Erythroblast (primary cell): ENCODE data around the gene KCND3.
"Not testable (repeated sequence)": the region's sequence is repeated elsewhere in the genome, so short reads cannot be mapped to it uniquely, and the experiment has no call there.

Experiments
- DNase-seq, 2 experiments: peaks; one replicate each; lab custom pipeline; 2025; lab: John Stamatoyannopoulos, UW
- GATA1 ChIP-seq: IDR thresholded peaks from 2 replicates; pipeline ENCODE4 v1.6.1; 2011; ENCODE audit warnings: low read depth, mild to moderate bottlenecking, control low read depth, low read length, moderate library complexity
- POLR2A ChIP-seq: IDR thresholded peaks from 2 replicates; pipeline ENCODE4 v1.6.1; 2011; ENCODE audit warnings: mild to moderate bottlenecking, low read length

The KCND3 gene

DNA sequence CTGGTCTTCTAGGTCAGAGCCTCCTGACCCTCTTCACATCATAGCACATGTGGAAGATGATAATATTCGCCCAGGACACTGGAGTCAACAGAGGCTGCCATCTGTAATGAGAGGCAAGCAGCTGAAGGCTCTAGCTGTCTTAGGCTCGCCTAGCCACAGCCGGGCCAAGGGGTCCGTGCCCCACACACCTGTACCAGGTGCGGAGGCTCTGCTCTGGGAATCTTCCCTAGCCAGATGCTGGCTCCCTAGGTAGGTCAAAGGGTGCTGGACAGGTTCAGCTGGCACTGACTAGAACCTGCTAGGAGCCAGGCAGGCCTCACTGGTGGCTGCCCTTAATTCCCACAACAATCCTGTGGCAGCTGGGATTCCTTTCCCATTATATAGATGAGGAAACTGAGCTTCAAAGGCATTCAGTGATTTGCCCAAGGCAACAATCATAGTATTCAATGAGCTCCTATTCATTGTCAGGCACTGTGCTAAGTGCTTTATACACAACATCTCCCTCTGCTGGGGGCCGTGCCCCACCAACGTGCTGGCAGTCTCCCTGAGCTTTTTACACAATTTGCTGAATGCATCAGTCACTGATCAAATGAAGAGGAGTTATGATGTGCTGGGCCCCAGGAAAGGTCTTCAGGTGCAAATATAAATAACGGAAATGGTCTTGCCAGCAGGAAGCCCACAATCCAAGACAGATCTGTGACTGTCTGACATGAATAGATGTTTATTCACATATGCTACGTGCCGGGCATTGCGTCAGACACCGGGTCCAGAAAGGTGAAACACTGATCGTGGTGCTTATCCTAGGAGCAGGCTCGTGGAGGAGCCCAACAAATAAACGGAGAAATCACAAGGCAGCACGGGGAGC, 175.8 kb downstream of the KCND3 start:
- TF ChIP-seq GATA1 (no peak), POLR2A (no peak)
- peak; percentile 18 to 23 for DNase-seq

DNA sequence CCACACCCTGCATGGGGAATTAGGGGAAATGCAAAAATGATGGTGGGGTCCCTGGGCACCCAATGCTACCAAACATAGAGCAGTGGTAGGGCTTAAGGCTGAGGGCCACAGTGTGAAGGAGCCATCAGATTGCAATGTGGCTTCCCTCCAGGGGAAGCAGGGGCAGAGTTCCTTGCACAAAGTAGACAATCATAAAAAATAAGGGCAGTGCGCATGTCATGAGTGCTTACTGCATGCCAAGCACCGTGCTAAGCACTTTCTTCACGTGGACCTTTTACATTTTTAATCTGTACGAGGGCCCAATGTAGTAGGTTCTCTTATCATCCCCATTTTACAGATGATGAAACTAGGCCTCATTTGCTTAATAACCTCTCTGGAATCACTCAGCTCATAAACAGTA, 177.2 kb downstream of the KCND3 start:
- TF ChIP-seq POLR2A, result no peak
- TF ChIP-seq GATA1, result no peak
- DNase-seq, result no peak

DNA sequence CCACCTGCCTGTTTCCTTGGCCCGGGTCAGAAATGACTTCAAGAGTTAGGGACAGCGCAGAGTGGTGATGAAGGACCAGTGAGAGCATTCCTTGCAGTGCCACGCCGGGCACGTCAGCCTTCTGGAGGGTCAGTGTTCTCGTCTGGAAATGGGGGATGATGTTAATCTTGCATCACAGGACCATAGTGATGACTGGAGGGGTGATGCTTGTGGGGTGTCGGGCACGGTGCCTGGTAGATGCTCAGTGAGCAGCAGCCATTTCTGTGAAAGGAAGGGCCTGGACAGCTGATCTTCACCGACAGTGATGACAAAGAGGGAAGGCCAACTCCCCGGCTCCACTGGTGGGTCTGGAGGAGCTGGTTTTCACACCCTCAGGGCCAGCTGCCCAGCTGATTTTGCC, 177.6 kb downstream of the KCND3 start:
- no peak for DNase-seq
- no peak for TF ChIP-seq POLR2A
- TF ChIP-seq GATA1, result no peak

DNA sequence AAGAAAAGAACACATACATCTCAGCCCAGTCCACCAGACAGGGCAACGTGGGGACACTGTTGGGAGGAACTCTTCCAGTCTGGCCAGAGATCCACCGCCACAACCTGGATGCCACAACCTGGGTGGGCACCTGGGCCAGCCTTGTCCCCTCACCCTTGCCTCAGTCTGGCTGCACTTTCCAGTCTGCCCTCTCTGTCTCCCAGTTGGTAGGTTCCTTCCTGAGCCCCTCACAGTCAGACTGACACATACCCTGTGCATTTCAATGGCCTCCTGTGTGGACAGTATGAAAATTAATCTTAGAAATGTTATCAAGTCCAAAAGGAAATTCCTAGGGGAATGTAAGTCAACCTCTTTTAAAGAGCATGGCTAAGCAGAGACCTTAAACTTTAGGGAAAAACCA, 184.2 kb downstream of the KCND3 start:
- TF ChIP-seq POLR2A, result no peak
- DNase-seq, result no peak

DNA sequence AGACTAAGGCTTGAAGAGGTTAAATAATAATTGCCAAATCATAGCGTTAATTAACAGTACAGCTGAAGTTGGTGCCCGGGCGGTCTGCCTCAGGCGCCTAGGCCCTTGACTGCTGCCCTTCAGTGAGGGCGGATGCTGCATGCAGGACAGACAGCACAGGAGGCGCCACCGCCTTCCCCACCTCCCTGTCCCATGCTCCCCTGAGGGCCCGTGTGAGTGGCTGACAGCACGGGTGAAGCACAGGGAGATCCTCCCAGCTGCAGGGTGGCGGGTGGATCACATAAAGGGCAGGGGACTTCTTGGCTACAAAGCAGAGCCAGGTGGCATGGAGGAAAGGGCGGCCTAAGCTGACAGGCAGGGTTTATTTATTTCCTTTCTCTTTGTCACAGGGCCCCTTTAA, 184.7 kb downstream of the KCND3 start:
- TF ChIP-seq POLR2A (no peak), GATA1 (no peak)

DNA sequence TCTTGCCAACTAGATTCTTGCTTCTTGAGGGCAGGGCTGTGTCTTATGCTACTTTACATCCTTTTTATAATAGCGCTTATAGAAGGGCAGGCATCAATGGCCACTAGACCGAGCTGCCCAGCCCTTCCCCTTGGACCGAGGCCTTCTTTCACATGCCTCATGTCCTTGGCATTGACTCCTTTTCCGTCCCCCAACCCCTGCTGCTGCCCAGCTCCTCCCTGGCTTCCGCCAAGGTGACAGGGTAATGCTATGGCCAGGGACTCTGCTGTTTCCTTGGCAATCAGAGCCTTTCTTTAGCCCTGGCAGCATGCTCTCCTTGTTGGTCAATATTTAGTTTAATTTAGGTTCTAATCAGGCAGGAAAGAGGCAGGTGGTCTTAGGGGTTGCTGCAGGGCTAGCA, 185.5 kb downstream of the KCND3 start:
- TF ChIP-seq POLR2A (no peak), GATA1 (no peak)

More for the DNA sequence above, 184.7 kb downstream of the KCND3 start:
- DNase-seq, result no peak

DNA sequence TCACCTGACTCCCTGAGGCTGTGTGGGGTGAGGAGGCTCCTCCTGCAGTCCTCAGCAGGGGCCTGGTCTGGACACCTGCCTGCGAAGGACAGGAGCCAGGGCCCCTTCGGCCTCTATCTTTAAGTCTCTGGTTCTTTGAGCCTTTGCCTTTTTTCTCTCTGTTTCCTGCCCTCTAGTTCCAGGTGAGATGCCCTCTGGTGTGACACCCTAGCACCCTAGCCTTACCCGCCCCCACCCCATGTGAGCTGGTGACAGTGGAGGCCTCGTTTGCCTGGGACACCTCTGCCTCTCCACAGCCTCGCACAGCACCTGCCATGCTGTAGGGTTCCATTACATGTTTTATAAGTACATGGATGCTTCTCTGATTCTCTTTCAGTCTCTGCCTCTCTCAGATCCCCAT, 186.5 kb downstream of the KCND3 start:
- TF ChIP-seq POLR2A (no peak), GATA1 (no peak)

More for the DNA sequence above, 185.5 kb downstream of the KCND3 start:
- no peak for DNase-seq

DNA sequence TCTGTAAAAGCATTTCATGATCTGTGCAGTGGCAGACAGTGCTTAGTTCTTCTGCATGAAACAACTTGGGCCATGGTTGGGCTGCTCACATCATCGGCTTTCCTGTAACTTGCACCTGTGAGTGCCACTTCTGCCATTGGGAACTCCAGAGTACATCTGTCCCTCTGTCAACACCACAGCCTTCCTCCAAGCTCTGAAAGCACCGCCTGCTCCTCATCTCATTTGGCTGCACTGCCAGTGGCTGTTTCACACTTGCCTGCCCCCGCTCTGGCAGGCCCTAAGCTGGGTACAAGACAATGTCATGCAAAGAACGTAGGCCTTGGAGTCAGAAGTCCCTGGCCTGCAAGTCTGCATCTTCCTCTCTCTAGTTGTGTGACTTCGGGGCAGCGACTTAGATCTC, 187.4 kb downstream of the KCND3 start:
- no peak for TF ChIP-seq POLR2A
- no peak for TF ChIP-seq GATA1
- DNase-seq, result no peak

More for the DNA sequence above, 186.5 kb downstream of the KCND3 start:
- no peak for DNase-seq

DNA sequence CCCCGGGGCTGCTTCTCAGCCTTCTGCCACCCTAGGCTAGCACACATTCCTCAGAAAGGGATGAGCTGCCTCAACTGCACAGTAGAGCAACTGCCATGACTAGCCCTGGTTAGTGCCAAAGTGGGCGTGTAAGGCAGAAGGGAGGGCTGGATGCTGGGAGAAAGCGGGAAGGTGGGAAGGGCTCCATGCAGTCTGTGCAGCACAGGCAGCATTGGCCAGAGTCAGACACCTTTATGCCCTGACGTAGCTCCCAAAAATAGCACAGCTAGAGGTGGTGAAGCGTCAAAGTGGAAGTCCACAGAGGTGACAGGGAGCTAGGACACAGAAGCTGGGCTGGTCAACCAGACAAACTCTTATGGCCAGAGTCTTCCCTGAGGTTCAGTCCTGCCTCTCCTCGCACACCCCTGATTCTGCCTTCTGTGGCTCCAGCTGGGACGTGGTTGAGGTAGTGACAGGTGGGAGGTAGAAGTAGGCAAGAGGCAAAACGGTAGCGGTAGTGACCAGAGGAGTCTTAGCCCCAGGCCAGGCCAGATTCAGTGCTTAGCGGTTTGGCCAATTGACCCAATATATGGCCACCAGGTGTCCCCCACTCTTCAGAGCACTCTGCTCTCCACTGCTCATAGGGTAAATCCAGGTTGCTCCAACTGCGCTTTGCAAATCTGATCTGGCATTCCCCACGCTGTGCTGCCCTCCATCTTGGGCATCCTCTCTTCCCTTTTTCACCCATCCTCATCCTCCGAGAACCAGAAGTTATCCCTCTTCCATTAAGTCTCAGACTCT, 188.2 kb downstream of the KCND3 start:
- TF ChIP-seq GATA1 (no peak), POLR2A (no peak)
- no peak for DNase-seq

DNA sequence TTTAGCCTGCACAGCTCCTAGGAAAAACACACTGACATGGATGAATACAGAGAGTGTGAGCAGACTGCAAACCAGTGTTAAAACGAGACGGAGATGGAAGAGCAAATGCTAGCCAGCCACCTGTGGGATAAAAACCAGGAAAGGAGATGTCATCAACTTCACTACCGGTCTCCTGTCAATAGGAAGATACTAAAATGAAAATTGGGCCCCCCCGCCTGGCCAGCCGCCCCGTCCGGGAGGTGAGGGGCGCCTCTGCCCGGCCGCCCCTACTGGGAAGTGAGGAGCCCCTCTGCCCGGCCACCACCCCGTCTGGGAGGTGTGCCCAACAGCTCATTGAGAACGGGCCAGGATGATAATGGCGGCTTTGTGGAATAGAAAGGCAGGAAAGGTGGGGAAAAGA, 189.7 kb downstream of the KCND3 start:
- not testable (repeated sequence) for DNase-seq

DNA sequence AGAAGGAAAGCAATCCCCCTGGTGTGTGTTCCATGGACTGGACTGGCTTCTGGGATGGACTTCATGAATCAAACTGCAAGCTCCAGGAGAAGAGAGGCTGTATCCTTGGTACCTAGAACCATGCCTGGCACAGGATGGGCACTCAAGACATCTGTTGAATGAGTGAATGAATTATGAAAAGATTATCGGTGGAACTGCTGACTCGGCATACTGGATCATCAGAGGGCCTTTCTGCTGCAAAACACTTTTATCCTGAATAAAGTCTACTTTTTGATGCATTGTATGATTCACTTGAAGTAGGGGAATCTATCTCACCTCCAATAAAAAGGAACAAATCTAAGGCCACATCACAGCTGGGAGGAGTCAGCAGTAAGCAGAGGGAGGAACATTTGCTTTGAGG, 190.9 kb downstream of the KCND3 start:
- TF ChIP-seq POLR2A (no peak), GATA1 (no peak)
- DNase-seq, result no peak

DNA sequence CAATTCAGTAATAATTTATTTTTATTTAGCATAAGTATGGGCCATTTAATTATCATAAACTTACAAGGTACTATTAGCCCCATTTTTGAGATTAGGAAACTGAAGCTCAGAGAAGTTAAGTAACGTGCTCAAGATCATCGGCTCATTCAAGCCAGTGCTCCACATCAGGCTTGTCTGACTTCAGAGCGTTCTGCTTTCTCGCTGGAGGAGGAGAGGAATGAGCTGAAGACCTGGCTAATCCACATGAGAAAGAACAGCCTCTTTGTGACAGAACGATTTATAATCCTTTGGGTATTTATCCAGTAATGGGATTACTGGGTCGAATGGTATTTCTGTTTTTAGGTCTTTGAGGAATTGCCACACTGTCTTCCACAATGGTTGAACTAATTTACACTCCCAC, 194.1 kb downstream of the KCND3 start:
- no peak for DNase-seq
- TF ChIP-seq POLR2A (no peak), GATA1 (no peak)

DNA sequence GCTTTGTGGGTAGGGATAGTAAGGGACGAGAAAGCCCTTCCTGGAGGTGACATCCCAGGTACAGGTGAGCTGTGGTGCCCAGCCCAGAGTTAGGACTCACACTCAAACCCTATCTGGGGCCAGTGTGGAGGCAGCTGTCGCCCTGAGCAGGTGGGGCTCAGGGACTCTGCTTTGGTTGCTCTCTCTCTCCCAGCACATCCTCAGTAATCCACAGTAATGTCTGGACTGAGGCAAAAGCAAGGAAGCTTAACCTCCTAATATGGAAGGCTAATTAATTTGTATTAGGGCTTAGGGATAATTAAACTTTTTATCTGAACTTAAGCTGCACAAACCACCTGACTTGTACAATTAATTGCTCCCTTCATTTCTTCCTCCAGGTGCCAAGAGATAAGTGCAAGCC, 195.5 kb downstream of the KCND3 start:
- no peak for DNase-seq
- no peak for TF ChIP-seq POLR2A
- TF ChIP-seq GATA1, result no peak

DNA sequence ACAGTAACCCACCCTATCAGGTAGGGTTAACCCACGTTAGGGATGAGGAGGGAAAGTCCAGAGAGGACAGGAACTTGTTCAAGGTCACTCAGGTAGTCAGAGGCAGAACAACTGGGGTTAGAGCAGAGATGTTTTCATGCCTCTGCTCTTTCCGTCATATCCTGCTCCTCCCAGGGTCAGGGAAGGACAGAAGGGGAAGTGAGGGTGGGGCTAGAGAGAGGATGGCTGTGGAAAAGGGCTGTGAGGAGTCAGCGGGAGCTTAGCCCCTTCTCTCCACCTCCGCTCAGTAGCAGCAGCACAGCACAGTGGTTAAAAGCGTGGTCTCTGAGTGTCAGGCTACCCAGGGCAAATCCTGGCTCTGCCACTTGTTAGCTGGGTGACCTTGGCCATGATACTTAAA, 197.2 kb downstream of the KCND3 start:
- TF ChIP-seq GATA1 (no peak), POLR2A (no peak)
- no peak for DNase-seq

DNA sequence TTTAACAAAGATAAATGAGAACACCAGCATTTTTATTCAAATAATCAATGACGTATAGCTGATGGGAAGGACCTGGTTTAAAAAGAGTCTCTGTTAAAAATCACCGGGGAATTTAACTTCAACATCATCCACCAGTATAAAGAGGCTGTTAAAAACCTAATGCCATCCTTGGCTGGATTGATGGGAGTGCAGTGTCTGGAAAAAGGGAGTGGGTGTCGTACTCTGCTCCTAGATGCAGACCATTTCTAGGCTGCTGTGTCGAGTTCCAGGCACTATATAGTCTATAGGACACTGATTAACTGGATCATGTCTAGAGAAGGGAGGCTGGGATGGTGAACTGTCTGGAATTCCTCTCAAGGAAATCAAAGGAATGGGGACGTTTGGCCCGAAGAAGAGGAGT, 197.7 kb downstream of the KCND3 start:
- TF ChIP-seq GATA1 (no peak), POLR2A (no peak)
- no peak for DNase-seq
